K562 (cell line): ENCODE measurements around the gene C12orf42. TPM values are rescaled to one million over a fixed set of nuclear protein-coding genes. Genes with fewer than 3 reads are reported as not detected.

Source experiments
- ATAC-seq: fragments of 200-7000 bp; cut with Tn5 transposase; 3 replicates; pipeline ENCODE4 v1.9.1; 2020; ENCODE audit warnings: moderate library complexity
- BruUV-seq: library from RNA; stranded (reverse); fragments of 400-500 nt; replicated peaks from 2 replicates; lab custom pipeline; 2021; lab: Mats Ljungman, UMichigan
- CTCF ChIA-PET: fragments of 300-600 bp; formaldehyde crosslinking; extraction: SDS; loops from one replicate; lab custom pipeline; 2021; ENCODE audit warnings: low intra/inter-chr PET ratio; lab: Yijun Ruan, JAX
- POLR2A ChIA-PET: fragments of 300-600, 350-650 bp; sonication (Branson Sonifier 250); formaldehyde crosslinking; extraction: SDS; loops from one replicate; lab custom pipeline; 2021; ENCODE audit warnings: antibody characterized with exemption, inconsistent platforms; lab: Yijun Ruan, JAX
- DNase-seq, 4 experiments: peaks; one replicate each; pipeline versions ENCODE4 v3.0.0 to v3.0.0-alpha.2; 2011 to 2018; ENCODE audit warnings: low spot score in 3 of 4, mixed read lengths in 3 of 4; ENCODE audit errors: extremely low read depth in 1 of 4
- FAIRE-seq: peaks from 2 replicates; lab custom pipeline; 2011; peaks lifted over from hg19 to GRCh38; lab: Jason Lieb, UNC
- H2AFZ ChIP-seq: 2 replicates; pipeline ENCODE4 v1.6.0; 2011; ENCODE audit warnings: low read depth, low read length, control low read depth, inconsistent platforms
- H3K27ac ChIP-seq: fragments of 200-600 bp; 3 replicates; pipeline ENCODE4 v1.8.0; 2011; ENCODE audit warnings: low read depth, mild to moderate bottlenecking, control low read depth, inconsistent platforms, low read length, moderate library complexity, mixed read lengths; ENCODE audit errors: extremely low read depth
- H3K27me3 ChIP-seq, 2 experiments: fragments of 300-600 bp in 1 of 2; 2 replicates in 1 of 2; 3 replicates in 1 of 2; pipeline versions ENCODE4 v1.6.0 to v1.8.0; 2011; ENCODE audit warnings: inconsistent platforms in 2 of 2, low read length in 2 of 2, mild to moderate bottlenecking in 1 of 2, mixed read lengths in 1 of 2, moderate library complexity in 1 of 2; ENCODE audit not compliant: control insufficient read depth in 2 of 2, insufficient read depth in 2 of 2
- H3K36me3 ChIP-seq: fragments of 300-600 bp; 3 replicates; pipeline ENCODE4 v1.8.0; 2011; ENCODE audit warnings: mild to moderate bottlenecking, low read length, inconsistent platforms; ENCODE audit not compliant: control insufficient read depth, insufficient read depth
- H3K4me1 ChIP-seq, 2 experiments: fragments of 200-600 bp in 1 of 2; replicated peaks in 1 of 2; 2 replicates in 1 of 2; 3 replicates in 1 of 2; pipeline versions ENCODE4 v1.5.1 to v1.8.0; 2011; ENCODE audit warnings: inconsistent platforms in 2 of 2, low read length in 2 of 2, mild to moderate bottlenecking in 1 of 2, mixed read lengths in 1 of 2, moderate library complexity in 1 of 2; ENCODE audit not compliant: control insufficient read depth in 2 of 2, insufficient read depth in 2 of 2
- H3K4me2 ChIP-seq: 2 replicates; pipeline ENCODE4 v1.6.1; 2011; ENCODE audit warnings: low read length, control low read depth, inconsistent platforms, mixed read lengths; ENCODE audit not compliant: insufficient read depth
- H3K4me3 ChIP-seq: fragments of 200-600 bp; sonication (generic), shearing (Covaris generic); 2 replicates; pipeline ENCODE4 v1.5.1; 2016; ENCODE audit warnings: control low read depth, inconsistent platforms
- H3K79me2 ChIP-seq: fragments of 200-600 bp; 3 replicates; pipeline ENCODE4 v1.8.0; 2011; ENCODE audit warnings: low read length, inconsistent platforms; ENCODE audit not compliant: control insufficient read depth, insufficient read depth
- H3K9ac ChIP-seq, 2 experiments: 2 replicates each; pipeline versions ENCODE4 v1.6.0 to v1.6.1; 2011; ENCODE audit warnings: low read depth in 2 of 2, low read length in 2 of 2, control low read depth in 1 of 2, inconsistent platforms in 1 of 2, mild to moderate bottlenecking in 1 of 2, mixed read lengths in 1 of 2; ENCODE audit not compliant: insufficient read depth in 1 of 2
- H3K9me1 ChIP-seq: one replicate; pipeline ENCODE4 v1.6.0; 2011; ENCODE audit warnings: inconsistent platforms, mild to moderate bottlenecking, low read length, moderate library complexity; ENCODE audit not compliant: control insufficient read depth, insufficient read depth
- H3K9me3 ChIP-seq: replicated peaks from 2 replicates; pipeline ENCODE4 v1.5.1; 2011; ENCODE audit warnings: low read depth, low read length, inconsistent platforms; ENCODE audit not compliant: control insufficient read depth, insufficient read depth
- H4K20me1 ChIP-seq: replicated peaks from 2 replicates; pipeline ENCODE4 v1.6.1; 2011; ENCODE audit warnings: low read length, inconsistent platforms, mixed read lengths; ENCODE audit not compliant: control insufficient read depth, insufficient read depth
- CHCHD3 ChIP-seq: fragments of 250-450 bp; sonication (Bioruptor Pico); IDR thresholded peaks from 2 replicates; pipeline ENCODE4 v2.1.2; 2022; ENCODE audit warnings: mild to moderate bottlenecking
- DLX4 ChIP-seq: fragments of 250-450 bp; sonication (Bioruptor Pico); IDR thresholded peaks from 2 replicates; pipeline ENCODE4 v1.6.1; 2021; ENCODE audit warnings: mild to moderate bottlenecking
- DMBX1 ChIP-seq: fragments of 250-450 bp; sonication (Bioruptor Pico); IDR thresholded peaks from 2 replicates; pipeline ENCODE4 v1.8.0; 2022; ENCODE audit warnings: inconsistent platforms, mild to moderate bottlenecking, moderate library complexity, borderline replicate concordance
- FOXA3 ChIP-seq, 2 experiments: fragments of 450-650 bp in 1 of 2; sonication (generic) in 1 of 2; formaldehyde crosslinking; IDR thresholded peaks in 1 of 2; conservative IDR thresholded peaks in 1 of 2; 2 replicates each; pipeline versions ENCODE4 v1.4.0 to v1.8.0; 2020 to 2022; ENCODE audit warnings: mild to moderate bottlenecking in 2 of 2, missing genetic modification reagents in 1 of 2
- GTF2B ChIP-seq: IDR thresholded peaks from 2 replicates; pipeline ENCODE4 v1.6.1; 2011; ENCODE audit not compliant: insufficient read length; ENCODE audit errors: extremely low read depth
- HOMEZ ChIP-seq: fragments of 250-450 bp; sonication (Bioruptor Pico); IDR thresholded peaks from 2 replicates; pipeline ENCODE4 v1.4.0; 2020; ENCODE audit warnings: mild to moderate bottlenecking, moderate library complexity
- HSF4 ChIP-seq: fragments of 250-450 bp; sonication (Bioruptor Pico); IDR thresholded peaks from 2 replicates; pipeline ENCODE4 v2.1.2; 2022; ENCODE audit warnings: mild to moderate bottlenecking, moderate library complexity, borderline replicate concordance
- POLR2G ChIP-seq: fragments of 200-400 bp; formaldehyde crosslinking; IDR thresholded peaks from 2 replicates; pipeline ENCODE4 v1.6.1; 2017; ENCODE audit warnings: low read depth, mild to moderate bottlenecking, antibody characterized with exemption, low read length, moderate library complexity
- PRPF4 ChIP-seq: fragments of 200-400 bp; formaldehyde crosslinking; IDR thresholded peaks from one replicate; pipeline ENCODE4 v1.6.1; 2017; ENCODE audit warnings: low read length, low read depth, mild to moderate bottlenecking; ENCODE audit not compliant: insufficient read depth, poor library complexity, severe bottlenecking
- ZNF668 ChIP-seq: fragments of 250-450 bp; sonication (Bioruptor Pico); IDR thresholded peaks from 2 replicates; pipeline ENCODE4 v1.8.0; 2022; ENCODE audit warnings: mild to moderate bottlenecking, inconsistent platforms
- WGBS: fragments of 100-300 bp; shearing (Covaris generic); methylation state at CpG from one replicate; pipeline ENCODE4 v1.1.6; 2016; ENCODE audit warnings: low coverage, mixed read lengths; ENCODE audit not compliant: insufficient coverage; ENCODE audit errors: missing lambda C conversion rate; 5-methylcytosine and 5-hydroxymethylcytosine counted together
- in situ Hi-C: fragments of 300-500 bp; cut with MboI; formaldehyde crosslinking; loops from 4 replicates; pipeline ENCODE4 v1.15.0; 2018; ENCODE audit warnings: inconsistent platforms, mixed read lengths
- intact Hi-C: fragments of 100-400 bp; cut with micrococcal nuclease; formaldehyde crosslinking; loops from 2 replicates; pipeline ENCODE4 v1.14.2; 2022
- polyA plus RNA-seq, 8 experiments: library from polyadenylated mRNA; depleted of rRNA in 4 of 8; stranded (reverse) in 5 of 8; unstranded in 3 of 8; fragments of >200 nt; fragmentation: Nextera tagmentation in 2 of 8; fragmentation: Illumina TruSeq in 1 of 8; extraction: Ambion mirVana in 2 of 8; extraction: Trizol in 1 of 8; gene quantifications; 2 replicates each; pipeline versions ENCODE4 v1.2.1 to v1.2.3, GENCODE V29; 2011 to 2014; ENCODE audit warnings: inconsistent platforms in 1 of 8, missing spikeins in 1 of 8
- total RNA-seq, 7 experiments: library from RNA; depleted of rRNA in 6 of 7; stranded (reverse); fragments of >200 nt in 6 of 7; fragmentation: Illumina TruSeq in 2 of 7; extraction: Trizol in 2 of 7; gene quantifications; 2 replicates each; pipeline versions ENCODE4 v1.2.1 to v1.2.3, GENCODE V29; 2011 to 2021; ENCODE audit warnings: low replicate concordance in 1 of 7
- TF ChIP-seq, protein P1 (sequence below): sonication (generic); formaldehyde crosslinking; IDR thresholded peaks from 2 replicates; pipeline ENCODE4 v1.8.0; 2022; ENCODE audit warnings: mild to moderate bottlenecking, missing genetic modification reagents, borderline replicate concordance
- TF ChIP-seq, protein P2 (sequence below): fragments of 150-350 bp; conservative IDR thresholded peaks from 2 replicates; pipeline ENCODE4 v1.6.1; 2014; ENCODE audit warnings: low read length

Gene C12orf42
- total and polyA plus RNA-seq, 9 of the 15 experiments (the other 6 are each of a cell fraction or from before 2014, with no cell fraction given), result not detected

GRCh38 chr12:103422328-103422727 lies 73.4 kb downstream of the C12orf42 start:
- H3K36me3 ChIP-seq, result no peaks in the 10 kb centered on the region
- no peak overlapping the region for H3K4me2 ChIP-seq
- H3K27ac ChIP-seq, result no peak overlapping the region
- no peaks in the 10 kb centered on the region for H3K4me1 ChIP-seq
- no peaks in the 10 kb centered on the region for H3K9me1 ChIP-seq
- no peak overlapping the region for H3K9ac ChIP-seq
- ATAC-seq (no peak), DNase-seq (no peak), FAIRE-seq (no peak)
- H3K4me3 ChIP-seq, result no peak overlapping the region
- intact Hi-C loops (no loop called here), in situ Hi-C loops (no loop called here)
- POLR2A ChIA-PET, result no interaction called here
- no TSS peak for BruUV-seq
- H4K20me1 ChIP-seq, result no peaks in the 10 kb centered on the region
- no peaks in the 10 kb centered on the region for H3K79me2 ChIP-seq
- no peaks in the 10 kb centered on the region for H3K27me3 ChIP-seq
- H2AFZ ChIP-seq, result no peak overlapping the region
- 3% methylated on average over 4 of the region's 4 CpGs for WGBS
- no peaks in the 10 kb centered on the region for H3K9me3 ChIP-seq
- CTCF ChIA-PET, result no interaction called here
- TF ChIP-seq ZNF668 (CRISPR knock-in tag) (no peak), HOMEZ (CRISPR knock-in tag) (no peak), DMBX1 (no peak), HSF4 (CRISPR knock-in tag) (no peak), GTF2B (no peak), FOXA3 (CRISPR knock-in tag; conservative IDR thresholded peaks at IDR 0.05 in 1 of 2, IDR thresholded peaks at IDR 0.05 in 1 of 2) (no peak), CHCHD3 (CRISPR knock-in tag) (no peak), PRPF4 (no peak), POLR2G (no peak), DLX4 (no peak)
- TF ChIP-seq, protein P1, sequence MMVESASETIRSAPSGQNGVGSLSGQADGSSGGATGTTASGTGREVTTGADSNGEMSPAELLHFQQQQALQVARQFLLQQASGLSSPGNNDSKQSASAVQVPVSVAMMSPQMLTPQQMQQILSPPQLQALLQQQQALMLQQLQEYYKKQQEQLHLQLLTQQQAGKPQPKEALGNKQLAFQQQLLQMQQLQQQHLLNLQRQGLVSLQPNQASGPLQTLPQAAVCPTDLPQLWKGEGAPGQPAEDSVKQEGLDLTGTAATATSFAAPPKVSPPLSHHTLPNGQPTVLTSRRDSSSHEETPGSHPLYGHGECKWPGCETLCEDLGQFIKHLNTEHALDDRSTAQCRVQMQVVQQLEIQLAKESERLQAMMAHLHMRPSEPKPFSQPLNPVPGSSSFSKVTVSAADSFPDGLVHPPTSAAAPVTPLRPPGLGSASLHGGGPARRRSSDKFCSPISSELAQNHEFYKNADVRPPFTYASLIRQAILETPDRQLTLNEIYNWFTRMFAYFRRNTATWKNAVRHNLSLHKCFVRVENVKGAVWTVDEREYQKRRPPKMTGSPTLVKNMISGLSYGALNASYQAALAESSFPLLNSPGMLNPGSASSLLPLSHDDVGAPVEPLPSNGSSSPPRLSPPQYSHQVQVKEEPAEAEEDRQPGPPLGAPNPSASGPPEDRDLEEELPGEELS, result no peak
- TF ChIP-seq, protein P2, sequence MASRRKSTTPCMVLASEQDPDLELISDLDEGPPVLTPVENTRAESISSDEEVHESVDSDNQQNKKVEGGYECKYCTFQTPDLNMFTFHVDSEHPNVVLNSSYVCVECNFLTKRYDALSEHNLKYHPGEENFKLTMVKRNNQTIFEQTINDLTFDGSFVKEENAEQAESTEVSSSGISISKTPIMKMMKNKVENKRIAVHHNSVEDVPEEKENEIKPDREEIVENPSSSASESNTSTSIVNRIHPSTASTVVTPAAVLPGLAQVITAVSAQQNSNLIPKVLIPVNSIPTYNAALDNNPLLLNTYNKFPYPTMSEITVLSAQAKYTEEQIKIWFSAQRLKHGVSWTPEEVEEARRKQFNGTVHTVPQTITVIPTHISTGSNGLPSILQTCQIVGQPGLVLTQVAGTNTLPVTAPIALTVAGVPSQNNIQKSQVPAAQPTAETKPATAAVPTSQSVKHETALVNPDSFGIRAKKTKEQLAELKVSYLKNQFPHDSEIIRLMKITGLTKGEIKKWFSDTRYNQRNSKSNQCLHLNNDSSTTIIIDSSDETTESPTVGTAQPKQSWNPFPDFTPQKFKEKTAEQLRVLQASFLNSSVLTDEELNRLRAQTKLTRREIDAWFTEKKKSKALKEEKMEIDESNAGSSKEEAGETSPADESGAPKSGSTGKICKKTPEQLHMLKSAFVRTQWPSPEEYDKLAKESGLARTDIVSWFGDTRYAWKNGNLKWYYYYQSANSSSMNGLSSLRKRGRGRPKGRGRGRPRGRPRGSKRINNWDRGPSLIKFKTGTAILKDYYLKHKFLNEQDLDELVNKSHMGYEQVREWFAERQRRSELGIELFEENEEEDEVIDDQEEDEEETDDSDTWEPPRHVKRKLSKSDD, result no peak
